ENCODE results near the gene KCTD6.

KCTD6 gene

DNA sequence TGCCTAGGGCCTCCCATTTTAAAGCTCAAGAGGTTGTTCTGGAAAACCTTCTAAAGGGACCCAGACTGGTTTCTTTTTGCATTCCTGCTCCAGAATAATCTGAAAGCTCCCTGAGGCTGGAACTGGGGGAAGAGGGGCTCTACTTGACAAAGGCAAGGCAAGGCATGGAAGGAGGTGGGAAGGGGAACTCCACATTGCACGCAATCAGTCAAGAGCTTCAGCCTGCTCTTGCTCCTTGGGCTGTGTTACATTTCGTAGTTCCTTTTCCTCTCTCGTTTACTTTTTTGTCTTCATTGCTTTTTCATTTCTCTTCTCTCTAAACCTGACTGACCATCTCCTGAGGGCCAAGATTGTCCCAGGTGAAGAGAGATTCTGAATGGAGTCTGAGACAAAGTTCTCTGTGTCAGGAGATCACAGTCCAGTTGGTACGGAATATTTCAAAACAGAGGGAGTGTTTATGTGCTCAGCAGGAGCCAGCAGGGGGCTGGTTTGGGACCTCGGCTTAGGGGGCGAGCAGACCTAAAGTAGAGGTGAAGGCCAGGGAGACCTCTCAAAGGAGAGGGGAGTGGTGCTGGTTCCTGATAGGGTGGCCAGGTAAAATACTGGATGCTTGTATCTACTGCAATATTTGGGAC, 6.0 kb upstream of the KCTD6 start:
- DNase-seq (ENCODE audit: low spot score) = no peak

DNA sequence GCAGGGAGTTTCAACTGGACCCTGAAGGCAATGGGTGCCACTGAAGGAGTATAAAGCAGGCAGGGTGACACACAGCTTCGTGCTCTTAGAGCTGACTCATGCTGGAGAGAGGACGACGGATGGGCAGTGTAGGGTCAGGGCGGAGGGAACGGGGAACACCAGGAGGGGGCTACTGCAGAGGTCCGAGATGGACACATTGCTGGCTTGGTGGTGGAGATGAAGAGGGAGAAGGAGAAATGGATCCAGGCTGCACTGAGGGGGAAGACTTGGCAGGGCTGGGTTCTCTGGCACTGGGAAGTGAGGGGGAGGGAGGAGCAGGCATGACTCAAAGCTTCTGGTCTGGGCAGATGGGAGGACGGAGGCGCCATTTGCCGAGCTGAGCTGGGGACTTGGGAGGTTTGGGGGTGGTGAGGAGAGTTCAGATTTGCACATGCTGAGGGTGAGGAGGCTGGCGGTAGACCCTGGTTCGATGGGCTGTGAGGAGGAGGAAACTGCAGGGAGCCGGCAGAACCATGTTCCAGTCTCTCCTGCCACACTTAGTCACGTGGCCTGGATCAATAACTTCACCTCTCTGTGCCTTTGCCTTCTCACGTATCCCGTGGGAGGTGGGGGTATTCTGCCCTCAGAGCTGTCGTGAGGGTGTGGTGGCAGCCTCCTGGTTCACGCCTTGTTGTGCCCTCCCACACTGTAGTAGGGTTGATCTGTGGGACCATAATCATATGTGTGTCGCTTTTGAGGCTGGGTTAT, 4.6 kb upstream of the KCTD6 start:
- DNase-seq (ENCODE audit: low spot score) = no peak

DNA sequence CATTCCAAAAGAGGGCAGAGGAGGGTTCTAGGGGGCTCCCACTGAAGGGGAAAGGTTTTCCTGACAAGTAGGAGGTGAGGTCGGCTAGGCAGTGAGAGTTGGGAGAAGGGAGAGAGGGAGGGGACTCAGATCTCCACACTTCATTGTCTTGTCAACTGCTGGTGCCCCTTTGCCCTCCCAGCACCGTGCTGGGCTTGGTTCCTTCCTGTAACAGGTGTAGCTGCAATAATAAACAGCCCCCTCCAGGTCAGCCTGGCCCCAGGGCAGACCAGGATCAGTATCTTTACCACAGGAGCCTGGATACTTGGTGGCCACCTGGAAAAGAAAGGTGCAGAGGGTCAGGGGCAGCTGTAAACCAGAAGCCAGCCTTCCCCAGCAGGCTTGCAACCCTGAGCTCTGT, 2.9 kb upstream of the KCTD6 start:
- DNase-seq (ENCODE audit: low spot score) = no peak

DNA sequence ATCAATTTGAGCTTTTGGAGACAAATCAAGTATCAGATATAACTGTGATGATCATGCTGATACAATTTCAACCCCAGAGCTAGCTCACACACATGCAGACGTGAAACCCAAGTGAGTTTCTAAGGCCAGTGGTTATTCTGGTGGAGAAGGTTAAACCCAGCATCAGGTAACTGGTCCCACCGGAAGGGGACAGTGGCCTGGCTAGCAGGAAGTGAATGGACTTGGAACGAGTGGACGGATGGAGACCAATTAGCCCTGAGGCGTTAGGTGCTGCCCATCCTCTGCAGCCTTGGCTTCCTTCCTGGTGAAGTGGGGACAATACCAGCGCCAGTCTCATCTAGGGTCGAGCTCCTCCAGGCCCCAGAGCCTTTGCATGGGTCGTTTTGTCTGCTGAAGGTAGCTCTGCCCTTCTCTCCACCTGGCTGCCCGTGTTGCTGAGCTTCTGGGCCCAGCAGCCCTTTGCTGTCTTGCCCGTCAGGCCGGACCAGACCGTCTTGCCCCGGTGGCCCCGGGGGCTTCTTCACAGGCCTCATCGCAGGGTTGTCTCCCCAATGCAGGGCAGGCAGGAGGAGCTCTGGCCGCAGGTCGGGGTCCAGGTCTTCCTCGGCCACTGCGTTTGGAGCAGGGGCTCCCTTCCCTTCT, 915 bp upstream of the KCTD6 start:
- no peak for DNase-seq (ENCODE audit: low spot score)

DNA sequence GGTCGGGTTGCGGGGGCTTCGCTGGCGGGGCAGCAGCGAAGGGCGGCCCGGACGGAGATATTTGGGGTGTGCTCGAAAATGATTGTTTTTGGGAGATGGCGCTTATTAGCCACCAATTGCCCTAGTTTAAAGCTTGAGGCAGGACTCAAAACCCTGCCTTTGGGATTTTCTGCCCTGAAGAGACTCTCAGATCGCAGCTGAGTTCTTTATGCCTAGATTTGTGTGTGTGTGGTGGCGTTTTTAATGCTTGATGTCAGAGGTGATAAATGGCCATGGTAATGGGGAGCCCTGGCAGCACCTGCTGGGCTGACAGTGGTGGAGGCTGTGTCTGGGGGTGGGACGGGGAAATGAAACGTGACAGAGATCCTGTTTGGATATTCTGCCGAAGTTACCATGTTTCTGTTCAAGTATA, 604 bp downstream of the KCTD6 start:
- DNase-seq (ENCODE audit: low spot score) = no peak

DNA sequence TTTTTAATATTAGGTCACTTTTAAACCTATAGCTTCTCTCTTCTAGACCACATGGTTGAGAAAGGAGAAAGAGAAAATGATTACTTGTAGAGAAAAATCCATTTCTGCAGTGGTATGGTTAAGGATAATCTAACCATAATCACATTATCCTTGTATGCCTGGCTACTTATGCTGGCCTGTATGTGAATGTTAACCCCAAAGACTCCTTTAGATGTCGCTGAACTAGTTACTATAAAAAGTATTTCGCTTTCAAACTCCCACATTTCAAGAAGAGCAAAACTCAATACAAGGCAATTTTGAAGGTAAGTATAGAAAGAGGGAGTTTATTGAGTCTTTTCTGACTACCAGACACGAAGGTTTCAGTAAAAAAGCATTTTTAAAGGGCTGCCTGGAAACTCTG, 2.2 kb downstream of the KCTD6 start:
- no peak for DNase-seq (ENCODE audit: low spot score)

DNA sequence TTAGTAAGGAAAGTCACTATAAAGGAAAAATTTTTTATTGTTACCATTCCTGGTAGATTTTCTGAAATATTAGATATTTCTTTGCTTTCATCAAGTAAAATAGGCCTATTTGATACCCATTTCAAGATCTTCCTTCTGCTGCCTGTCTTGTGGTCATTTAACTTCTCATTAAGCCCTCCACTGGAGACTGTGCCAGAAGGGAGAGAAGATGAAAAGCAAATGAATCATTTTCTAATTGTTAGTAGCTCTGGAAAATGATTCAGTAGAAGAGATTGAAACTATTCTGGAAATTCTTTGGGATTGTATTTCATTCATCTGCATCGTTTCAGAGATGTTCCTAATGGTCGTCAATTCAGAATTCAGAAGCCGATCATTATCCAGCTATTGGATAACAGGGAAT, 3.2 kb downstream of the KCTD6 start:
- DNase-seq (ENCODE audit: low spot score) = no peak

DNA sequence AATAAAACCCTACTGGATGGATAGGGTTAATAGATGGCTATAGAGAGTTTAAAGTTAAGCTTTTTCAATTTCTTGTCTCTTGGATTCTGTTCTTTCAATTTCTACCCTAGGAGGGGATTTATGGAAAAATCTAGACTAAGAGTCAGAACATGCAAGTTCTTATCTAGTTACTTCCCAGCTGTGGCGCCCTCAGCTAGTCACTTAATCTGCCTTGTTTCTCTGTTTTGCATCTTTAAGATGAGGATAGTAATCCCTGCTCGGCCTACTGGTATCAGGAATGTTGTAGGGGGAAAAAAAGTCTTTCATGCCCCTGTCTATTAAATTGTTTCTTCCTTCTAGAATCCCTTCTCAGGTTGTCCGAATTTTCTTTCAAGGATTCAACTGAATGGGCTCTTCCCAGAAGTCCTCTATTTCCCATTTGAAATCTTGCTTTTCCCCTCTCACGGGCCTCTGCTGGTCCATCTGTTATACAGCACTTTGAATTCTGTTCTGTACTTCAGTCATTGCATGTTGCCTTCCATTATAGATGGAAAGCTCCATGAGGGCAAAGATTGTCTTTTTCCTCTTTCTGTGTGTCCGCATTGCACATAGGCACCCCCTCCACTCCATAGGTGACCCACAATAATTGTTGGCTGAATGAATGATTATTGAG, 4.4 kb downstream of the KCTD6 start:
- DNase-seq (ENCODE audit: low spot score) = no peak

DNA sequence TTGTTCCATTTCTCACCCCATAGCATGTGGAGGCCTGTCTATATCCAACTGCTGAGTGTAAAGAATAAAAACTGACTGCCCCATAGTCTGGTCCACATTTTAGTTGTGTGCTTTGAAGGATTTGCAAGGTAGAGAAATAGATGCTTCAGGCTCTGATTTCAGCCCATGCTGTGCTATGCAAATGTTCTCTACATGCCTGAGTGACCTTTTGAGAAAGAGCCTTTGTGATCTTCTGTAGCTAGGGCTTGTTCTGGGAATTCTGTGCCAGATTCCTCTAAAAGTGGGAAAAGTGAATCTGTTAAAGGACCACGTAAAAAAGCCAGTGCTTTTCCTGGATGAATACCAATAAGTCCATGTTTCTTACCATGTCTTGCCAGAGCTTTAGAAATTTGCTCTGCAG, 5.2 kb downstream of the KCTD6 start:
- DNase-seq (ENCODE audit: low spot score) = no peak

DNA sequence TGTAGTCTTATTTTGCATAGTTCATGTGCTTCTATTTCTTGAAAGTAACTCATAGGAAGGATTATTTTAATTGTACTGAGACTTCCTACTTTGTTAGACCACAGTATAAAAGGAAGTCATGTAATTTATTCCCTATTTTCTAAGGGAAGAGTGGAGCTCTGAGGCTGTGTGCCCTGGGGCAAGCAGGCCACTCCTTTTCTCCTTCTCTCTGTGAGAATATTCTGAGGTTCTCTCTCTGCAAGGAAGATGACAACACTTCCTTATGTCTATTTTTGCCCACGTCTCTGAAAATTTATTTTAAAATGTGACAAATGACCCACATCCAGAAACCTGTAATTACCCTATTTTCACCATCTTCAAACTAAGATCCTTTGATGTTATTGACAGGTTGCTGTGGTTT, 11.0 kb downstream of the KCTD6 start:
- DNase-seq (ENCODE audit: low spot score) = no peak

DNA sequence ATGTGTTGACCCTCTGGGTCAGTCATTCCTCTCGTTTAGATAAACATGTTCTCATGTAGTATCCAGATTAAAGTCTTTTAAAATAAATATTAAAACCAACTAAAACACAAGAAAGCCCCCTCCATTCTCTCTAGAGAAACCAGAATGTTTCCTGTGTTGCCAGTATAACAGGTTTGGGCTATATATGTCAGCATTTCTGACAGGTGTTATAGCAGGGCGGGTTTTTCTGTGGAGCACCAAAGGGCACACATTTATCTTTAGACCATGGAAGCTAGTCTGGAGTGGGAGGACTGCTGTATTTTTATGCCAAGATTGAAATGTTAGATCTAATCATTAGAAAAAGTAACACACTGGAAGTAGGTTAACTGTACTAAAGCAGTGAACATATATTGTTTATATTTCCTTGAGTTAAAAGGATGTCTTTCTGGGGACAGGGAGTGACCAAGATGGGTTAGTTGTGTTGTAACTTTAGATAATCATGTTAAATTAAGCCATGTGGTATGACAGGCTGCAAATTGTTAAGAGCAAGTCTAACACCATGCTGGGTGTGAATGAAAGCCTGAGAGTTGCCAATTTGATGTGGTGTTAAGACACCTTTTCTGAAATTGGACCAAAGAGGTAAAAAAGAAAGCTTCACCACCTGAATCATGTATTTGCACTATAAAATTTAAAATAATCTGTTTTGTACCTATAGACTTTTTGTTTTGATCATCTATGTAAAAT, 15.6 kb downstream of the KCTD6 start:
- no peak for DNase-seq (ENCODE audit: low spot score)

DNA sequence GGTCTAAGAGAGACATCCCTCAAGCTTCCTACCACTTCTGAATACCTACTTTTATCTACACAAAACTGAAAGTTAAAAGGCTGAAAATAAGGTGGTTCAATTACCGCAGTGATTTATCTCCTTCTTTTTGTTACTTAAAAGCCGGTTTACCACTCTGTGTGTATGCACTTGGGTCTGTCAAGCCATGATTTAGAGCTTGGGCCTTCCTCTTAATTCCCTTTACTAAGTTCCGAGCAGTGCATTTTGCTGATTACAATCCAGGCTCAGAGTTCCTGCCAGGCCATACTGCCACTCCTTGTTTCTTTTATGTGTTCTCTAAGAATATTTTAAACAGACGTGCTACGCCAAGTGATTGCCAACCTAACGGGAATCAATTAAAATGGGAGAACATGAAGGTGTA, 16.5 kb downstream of the KCTD6 start:
- no peak for DNase-seq (ENCODE audit: low spot score)

DNA sequence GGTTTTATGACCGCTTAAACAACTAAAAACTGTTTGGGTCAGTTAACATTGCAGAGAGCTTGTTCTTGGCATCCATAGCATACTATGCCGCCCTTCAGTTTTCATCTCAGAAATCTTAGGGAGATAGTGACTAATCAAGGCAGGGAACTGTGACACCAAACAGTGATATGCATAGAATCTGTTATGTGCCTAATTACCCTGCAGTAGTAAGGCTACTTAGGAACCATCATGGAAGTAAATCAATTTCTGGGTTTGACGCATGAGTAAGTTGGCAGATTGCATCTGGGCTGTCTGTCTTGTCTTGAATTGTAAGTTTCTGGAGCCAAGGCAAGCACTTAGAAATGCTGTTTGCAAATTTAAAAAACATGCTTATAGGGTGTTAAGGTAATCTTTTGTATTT, 22.5 kb downstream of the KCTD6 start:
- DNase-seq (ENCODE audit: low spot score) = no peak

DNA sequence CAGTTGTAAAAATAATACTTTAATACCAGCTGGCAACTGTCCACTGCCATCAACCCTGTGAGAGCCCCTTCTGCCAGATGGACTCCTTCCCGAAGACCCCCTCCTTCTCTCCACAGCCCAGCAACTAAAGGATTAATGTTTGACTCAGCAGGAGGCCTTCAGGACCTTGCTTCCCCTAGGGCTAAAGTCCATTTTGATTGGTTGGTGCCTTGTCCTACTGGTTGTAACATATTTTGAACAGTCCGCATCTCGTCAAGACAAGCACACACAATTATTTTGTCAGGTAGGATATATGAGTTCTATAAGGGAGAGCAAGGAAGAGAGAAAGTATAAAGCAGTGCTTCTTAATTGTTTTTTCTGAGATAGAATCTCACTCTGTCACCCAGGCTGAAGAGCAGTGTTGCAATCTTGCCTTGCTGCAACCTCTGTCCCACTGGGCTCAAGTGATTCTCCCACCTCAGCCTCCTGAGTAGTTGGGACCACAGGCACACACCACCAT, 26.4 kb downstream of the KCTD6 start:
- DNase-seq (ENCODE audit: low spot score) = no peak

DNA sequence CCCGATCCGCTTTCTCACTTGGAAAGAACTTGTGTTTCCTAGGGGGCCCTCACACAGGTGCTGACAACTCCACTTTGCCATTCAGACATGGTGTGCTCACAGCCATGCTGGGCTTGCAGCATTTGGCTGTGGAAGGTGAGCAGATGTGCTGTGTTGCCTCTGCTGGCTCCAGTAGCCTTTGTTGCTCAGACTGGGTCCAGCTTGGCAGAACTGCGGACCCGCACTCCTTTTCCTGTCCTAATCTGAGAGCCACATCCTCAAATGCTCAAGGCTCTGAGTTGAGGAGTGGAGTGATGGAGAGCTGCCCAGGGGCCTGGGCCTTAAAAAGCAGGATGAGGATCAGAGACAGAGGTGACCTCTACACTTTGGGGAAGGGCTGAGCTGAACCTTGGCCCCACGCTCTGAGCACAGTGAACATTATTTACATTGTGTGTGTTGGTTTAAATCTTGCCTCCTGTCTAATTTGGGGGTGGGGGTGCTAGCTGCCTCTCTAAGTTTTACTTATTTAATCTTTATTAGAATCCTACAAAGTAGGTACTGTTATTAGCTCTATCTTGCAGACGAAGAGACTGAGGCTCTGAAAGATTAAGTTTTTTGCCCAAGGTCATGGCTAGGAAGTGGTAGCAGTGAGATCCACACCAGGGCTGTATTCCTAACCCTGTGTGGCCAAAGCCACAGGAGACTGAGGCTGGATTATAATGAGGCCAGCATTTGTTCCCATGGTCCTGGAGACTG, 27.9 kb downstream of the KCTD6 start:
- DNase-seq (ENCODE audit: low spot score) = no peak

DNA sequence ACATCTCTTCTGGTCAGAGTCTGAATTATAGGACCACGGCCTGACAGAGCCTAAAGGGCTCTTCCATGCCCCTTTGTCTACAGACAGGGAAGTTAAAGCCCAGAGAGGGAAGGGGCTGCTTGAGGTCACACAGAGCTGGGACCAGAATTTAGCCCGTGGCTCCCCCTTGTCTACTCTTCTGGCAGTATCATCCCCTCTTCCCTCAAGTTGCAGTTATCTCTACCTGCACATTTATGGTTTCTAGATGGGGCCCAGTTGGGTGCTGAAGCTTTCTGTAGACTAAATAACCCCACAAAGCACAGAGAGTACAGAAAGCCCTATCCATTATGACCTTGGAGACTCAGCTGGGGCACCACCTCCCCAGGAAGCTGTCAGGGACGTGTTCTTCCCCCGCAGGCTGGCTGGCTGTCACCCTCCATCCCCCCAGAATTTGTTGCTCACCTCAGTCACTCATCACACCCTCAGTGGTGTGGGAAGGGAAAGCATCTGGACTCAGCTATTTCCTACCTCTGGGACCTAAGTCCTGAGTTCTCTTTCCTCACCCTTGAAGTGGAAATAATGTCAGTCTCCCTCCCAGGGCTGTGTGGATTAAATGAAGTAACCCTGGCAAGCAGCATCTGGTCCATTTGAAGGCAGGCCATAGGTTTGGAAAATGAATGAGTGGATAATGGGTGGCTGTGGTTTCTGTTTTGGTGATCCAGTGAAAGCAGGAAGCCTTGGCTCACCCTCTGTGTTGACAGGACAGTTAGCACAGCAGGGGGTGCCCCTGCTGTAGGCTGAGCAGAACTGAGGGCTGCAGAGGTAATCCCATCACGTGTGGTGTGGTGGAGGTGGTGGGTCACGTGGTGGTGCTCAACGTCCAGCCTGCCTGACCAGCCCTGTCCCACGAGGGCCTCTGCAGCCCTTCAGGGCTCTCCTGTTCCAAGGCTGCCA, 28.8 kb downstream of the KCTD6 start:
- no peak for DNase-seq (ENCODE audit: low spot score)

DNA sequence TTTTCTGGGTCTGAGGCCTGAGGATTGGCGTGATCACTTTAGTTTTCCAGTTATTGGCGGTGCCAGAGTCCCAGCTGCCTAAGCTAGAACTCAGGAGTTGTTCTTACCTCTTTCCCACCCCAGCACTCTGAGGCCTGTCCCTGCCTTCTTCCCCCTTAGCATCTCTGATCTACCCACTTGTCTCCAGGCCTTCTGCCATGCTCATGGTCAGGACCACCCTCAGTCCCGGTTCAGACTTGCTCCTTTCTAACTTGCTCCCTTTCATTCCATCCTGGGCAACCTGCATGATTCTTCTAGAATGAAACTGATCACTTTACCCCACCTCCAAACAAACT, 29.4 kb downstream of the KCTD6 start:
- no peak for DNase-seq (ENCODE audit: low spot score)

DNA sequence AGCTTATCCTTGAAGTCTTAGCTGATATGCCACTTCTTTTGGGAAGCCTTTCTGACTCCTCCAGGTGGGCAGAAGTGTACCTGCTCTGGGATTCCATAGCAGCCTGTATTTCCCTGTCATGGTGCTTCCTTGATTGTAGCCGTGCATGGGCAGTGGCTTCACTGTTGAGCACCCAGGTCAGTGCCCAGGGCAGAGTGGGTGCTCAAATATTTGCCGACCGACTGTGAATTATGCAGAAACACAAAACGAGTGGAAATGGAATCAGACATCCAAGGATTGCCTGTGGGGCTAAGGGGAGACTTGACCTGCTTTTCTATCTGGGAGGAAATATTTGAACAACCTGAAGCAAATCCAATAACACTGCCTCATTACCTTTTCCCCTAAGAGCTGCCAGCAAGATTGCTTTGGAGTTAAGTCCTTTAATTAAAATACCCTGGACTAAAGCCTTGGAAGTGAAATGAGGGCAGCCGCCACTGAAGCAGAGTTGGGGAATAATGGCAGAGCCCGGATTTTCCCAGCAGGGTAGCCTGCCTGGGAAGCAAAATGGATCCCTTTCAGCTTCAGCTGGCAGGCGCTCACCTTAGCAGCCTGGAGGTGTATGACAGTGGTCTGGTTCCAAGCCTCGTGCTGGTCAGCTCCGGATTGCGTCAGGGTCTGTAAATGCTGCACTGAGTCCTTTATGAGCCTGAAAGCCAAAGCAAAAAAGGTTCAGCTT, 30.2 kb downstream of the KCTD6 start:
- no peak for DNase-seq (ENCODE audit: low spot score)

DNA sequence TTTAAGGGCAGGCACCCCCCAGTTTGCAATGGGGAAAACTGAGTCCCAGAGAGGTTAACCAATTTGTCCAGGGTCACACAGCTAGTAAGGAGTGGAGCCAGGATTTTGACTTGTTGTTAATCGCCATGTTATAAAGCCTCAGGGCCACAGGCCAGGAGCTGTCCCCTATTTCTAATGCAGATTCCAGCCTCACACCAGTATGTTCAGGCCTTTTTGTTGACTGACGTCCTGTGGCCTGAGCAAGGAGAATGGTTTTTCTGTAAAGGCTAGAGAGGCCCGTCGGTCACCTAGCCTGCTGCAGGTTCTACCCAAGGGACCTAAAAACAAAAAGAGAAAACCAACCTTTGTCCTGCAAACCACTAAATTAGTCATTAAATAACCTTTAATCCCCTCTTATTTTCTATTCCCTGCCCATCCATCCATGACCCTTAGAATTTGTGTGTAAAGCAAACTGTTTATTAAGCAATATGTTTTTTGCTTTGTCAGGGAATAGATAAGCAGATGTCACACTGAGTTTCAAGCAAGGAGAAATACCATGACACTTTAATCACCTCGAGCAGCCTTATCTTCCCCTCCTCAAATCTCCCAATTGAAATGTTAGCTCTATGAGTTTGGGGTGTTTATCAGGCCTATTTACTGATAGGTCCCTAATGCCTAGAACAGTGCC, 31.0 kb downstream of the KCTD6 start:
- no peak for DNase-seq (ENCODE audit: low spot score)
